ENCODE measurements around the gene ACTG2. TPM values are rescaled to one million over a fixed set of nuclear protein-coding genes. Genes with fewer than 3 reads are reported as not detected.

Gene ACTG2
- total RNA-seq, 2 experiments from 2014 or later = not detected

Other genes starting within 250 kb of the ACTG2 start
- 10 to 100 TPM; 33.6 to 39.5 TPM for gene TPRKB, start 155.7 kb upstream of the ACTG2 start, total RNA-seq
- gene DUSP11, start 112.9 kb upstream of the ACTG2 start, total RNA-seq = 10 to 100 TPM; 28.7 to 29.4 TPM
- gene C2orf78, start 108.8 kb upstream of the ACTG2 start, total RNA-seq = not detected
- gene STAMBP, start 64.0 kb upstream of the ACTG2 start, total RNA-seq = 10 to 100 TPM; 37.2 to 38.4 TPM
- 10 to 100 TPM; 64.1 to 72.3 TPM for gene DGUOK, start 33.9 kb downstream of the ACTG2 start, total RNA-seq
- gene TET3, start 91.9 kb downstream of the ACTG2 start, total RNA-seq = 10 to 100 TPM; 17.9 to 18.8 TPM

Data from activated CD4-positive, alpha-beta T cell treated with anti-CD3 and anti-CD28 coated beads, Interleukin-2, amount 10 ng/mL, durations not matched to agents 7 days and 5 days (primary cell).